NCI-H748 (cell line): ENCODE data around the gene CEACAM21.

Experiments used
- DNase-seq: peaks from one replicate; lab custom pipeline; 2025; ENCODE audit not compliant: unreplicated experiment; lab: John Stamatoyannopoulos, UW

CEACAM21 gene

GRCh38 chr19:41616792-41617621 is 41.0 kb downstream of the CEACAM21 start:
- no peak for DNase-seq

DNA sequence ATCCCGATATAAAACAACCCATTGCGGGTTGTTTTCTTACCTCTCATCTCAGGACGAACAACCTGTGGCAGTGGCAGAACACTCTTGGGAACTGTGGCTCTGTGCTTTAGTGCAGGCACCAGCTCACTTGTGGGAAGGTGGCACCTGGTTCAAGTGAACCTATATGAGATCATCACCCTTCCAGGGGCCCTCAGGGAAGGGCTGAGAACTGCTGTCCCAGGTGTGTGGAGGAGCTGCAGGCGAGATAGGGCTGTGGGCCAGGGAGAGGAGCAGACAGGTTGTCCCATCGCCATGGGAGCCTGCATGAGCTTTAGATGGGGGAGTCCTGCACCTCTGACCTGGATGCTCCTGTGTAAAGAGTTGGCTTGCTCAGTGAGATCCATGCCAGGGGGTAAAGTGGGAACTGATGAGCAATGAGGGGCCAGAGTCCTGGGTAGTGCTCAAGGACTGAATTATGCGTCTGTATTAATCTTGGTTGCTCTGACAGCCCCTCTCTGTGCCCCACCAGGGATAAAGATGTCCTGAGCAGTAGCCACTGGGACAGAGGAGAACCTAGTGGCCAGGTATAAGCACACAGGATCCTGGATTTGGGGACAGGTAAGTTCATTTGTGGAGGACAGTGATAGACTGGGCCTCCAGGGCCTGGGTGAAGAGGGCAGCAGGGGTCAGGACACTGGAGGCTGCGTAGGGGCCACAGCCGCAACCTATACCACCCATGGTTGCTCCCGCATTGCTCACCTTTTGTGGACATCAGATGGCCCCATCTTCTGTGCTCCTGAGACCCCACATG is 42.2 kb downstream of the CEACAM21 start:
- DNase-seq = no peak

- DNase-seq = no peak
Observed at GRCh38 chr19:41619018-41619556, 43.1 kb downstream of the CEACAM21 start.

DNA sequence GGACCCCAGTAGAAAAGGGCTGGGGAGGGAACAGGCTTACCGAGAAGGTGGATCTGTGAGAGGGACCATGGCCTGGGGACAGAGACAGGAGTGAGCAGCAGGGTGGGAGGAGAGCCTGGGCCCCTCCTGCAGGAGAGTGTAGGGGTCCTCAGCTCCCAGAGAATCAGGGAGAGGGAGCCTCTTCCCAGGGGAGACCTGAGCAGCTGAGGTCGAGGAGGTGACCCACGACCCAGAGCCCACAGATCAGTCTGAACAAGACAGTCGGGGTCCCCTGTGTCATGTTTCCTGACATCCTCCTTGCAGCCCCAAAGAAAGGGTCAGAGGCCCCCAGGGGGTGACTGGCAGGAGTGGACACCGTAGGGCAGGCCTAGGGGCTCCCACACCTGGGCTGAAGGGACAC is 44.2 kb downstream of the CEACAM21 start:
- no peak for DNase-seq

GRCh38 chr19:41621226-41621625 is 45.3 kb downstream of the CEACAM21 start:
- no peak for DNase-seq

- DNase-seq = no peak
Observed at GRCh38 chr19:41621654-41622053, 45.7 kb downstream of the CEACAM21 start.

GRCh38 chr19:41623360-41623759 is 47.4 kb downstream of the CEACAM21 start:
- no peak for DNase-seq

DNA sequence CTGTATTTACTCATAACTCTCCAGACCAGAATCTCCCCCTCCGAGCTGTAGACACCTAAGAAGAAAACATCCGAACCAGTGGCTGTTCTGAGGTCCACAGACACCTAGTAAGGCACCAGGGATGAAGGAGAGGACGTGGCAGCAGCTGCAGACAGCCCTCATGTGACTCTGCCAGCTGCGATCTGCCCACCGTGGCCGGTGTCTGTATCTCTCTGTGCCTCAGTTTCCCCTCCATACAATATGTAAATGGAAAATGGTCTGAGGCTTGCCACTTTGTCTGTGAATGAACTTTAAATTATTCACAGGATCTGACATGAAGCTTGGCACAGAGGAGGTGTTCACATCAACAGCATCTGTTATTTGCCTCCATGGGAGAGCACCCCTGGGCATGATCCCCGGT is 48.5 kb downstream of the CEACAM21 start:
- DNase-seq = no peak

GRCh38 chr19:41624937-41625336 is 49.0 kb downstream of the CEACAM21 start:
- no peak for DNase-seq

DNA sequence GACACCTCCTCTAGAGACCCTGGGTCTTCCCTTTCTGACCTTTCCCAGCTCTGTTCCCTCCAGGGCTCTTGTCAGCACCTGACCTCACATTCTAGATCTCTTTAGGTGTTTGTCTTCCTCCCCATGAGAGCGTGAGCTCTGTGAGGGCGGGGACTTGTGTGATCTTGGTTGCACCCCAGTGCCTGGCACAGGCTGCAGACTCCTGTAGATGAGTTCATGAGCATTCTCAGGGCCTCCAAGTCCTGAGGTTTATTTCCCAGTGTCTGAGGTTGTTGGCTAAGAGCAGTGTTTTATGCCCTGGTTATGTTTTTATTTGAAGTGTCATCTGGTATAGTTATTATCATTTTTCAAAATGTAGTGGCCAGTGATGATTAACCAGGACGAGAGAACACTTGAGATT is 50.3 kb downstream of the CEACAM21 start:
- DNase-seq = no peak

GRCh38 chr19:41626877-41627276 is 50.9 kb downstream of the CEACAM21 start, which contains the start of gene CEACAM4:
TSS of gene CEACAM4 (minus strand) at chr19:41627074. CDS start at chr19:41626963, 111 bp downstream.
- DNase-seq = no peak

- DNase-seq = no peak
Observed at GRCh38 chr19:41627966-41628675, 52.2 kb downstream of the CEACAM21 start.
